PC-3 (cell line): ENCODE data around the gene TUFT1. TPM values are rescaled to one million over a fixed set of nuclear protein-coding genes. Genes with fewer than 3 reads are reported as not detected.

ENCODE experiments used
- ATAC-seq: fragments of 200-7000 bp; cut with Tn5 transposase; 2 replicates; pipeline ENCODE4 v1.9.1; 2020; ENCODE audit warnings: mild to moderate bottlenecking, moderate library complexity
- BruUV-seq: library from RNA; stranded (reverse); fragments of 400-500 nt; replicated peaks from 2 replicates; lab custom pipeline; 2021; lab: Mats Ljungman, UMichigan
- CTCF ChIA-PET: fragments of 300-600 bp; sonication (Branson Sonifier 250); formaldehyde crosslinking; loops from one replicate; lab custom pipeline; 2022; ENCODE audit warnings: antibody characterized with exemption; lab: Charles Lee
- POLR2A ChIA-PET: fragments of 300-600 bp; sonication (Branson Sonifier 250); formaldehyde crosslinking; loops from one replicate; lab custom pipeline; 2022; ENCODE audit warnings: antibody characterized with exemption; ENCODE audit not compliant: unreplicated experiment; lab: Charles Lee
- DNase-seq: peaks from one replicate; pipeline ENCODE4 v3.0.0-alpha.2; 2015
- H2AFZ ChIP-seq: fragments of 300-600 bp; sonication (generic); 2 replicates; pipeline ENCODE4 v1.6.0; 2016; ENCODE audit warnings: antibody characterized with exemption, low read length
- H3F3A ChIP-seq: fragments of 300-600 bp; sonication (generic); one replicate; pipeline ENCODE4 v1.6.0; 2017; ENCODE audit warnings: antibody characterized with exemption, low read length, control low read depth, mild to moderate bottlenecking; ENCODE audit not compliant: unreplicated experiment
- H3K27ac ChIP-seq: fragments of 300-600 bp; sonication (generic); 2 replicates; pipeline ENCODE4 v1.5.1; 2016; ENCODE audit warnings: mild to moderate bottlenecking, low read length
- H3K27me3 ChIP-seq: fragments of 300-600 bp; sonication (generic); 2 replicates; pipeline ENCODE4 v1.6.1; 2016; ENCODE audit warnings: low read length, mixed read lengths
- H3K36me3 ChIP-seq: fragments of 300-600 bp; sonication (generic); 2 replicates; pipeline ENCODE4 v1.6.1; 2016; ENCODE audit warnings: low read depth, mixed run types, low read length, mixed read lengths
- H3K4me1 ChIP-seq: fragments of 300-600 bp; sonication (generic); 2 replicates; pipeline ENCODE4 v1.5.1; 2016; ENCODE audit warnings: low read length; ENCODE audit not compliant: insufficient read depth
- H3K4me2 ChIP-seq: fragments of 300-600 bp; sonication (generic); 2 replicates; pipeline ENCODE4 v1.6.0; 2016; ENCODE audit warnings: low read length
- H3K4me3 ChIP-seq: fragments of 300-600 bp; sonication (generic); 2 replicates; pipeline ENCODE4 v1.5.1; 2016; ENCODE audit warnings: mild to moderate bottlenecking, low read length, mixed read lengths
- H3K79me2 ChIP-seq: fragments of 300-600 bp; sonication (generic); 2 replicates; pipeline ENCODE4 v1.6.1; 2017; ENCODE audit warnings: low read length, mixed read lengths
- H3K9ac ChIP-seq: fragments of 300-600 bp; sonication (generic); 2 replicates; pipeline ENCODE4 v1.6.0; 2016; ENCODE audit warnings: mild to moderate bottlenecking, low read length
- H3K9me2 ChIP-seq: fragments of 300-600 bp; sonication (generic); replicated peaks from 2 replicates; pipeline ENCODE4 v1.6.1; 2016; ENCODE audit warnings: mixed run types, low read length, mixed read lengths
- H3K9me3 ChIP-seq: fragments of 300-600 bp; sonication (generic); 2 replicates; pipeline ENCODE4 v1.6.1; 2016; ENCODE audit warnings: low read length, mixed read lengths
- H4K20me1 ChIP-seq: fragments of 300-600 bp; sonication (generic); 2 replicates; pipeline ENCODE4 v1.6.1; 2016; ENCODE audit warnings: low read length, mixed read lengths
- EZH2 ChIP-seq: fragments of 300-600 bp; sonication (generic); IDR thresholded peaks from one replicate; pipeline ENCODE4 v1.6.1; 2017; ENCODE audit warnings: antibody characterized with exemption, mild to moderate bottlenecking, low read length; ENCODE audit not compliant: unreplicated experiment
- EZH2phosphoT487 ChIP-seq: fragments of 300-600 bp; sonication (generic); IDR thresholded peaks from 2 replicates; pipeline ENCODE4 v1.6.1; 2018; ENCODE audit warnings: mild to moderate bottlenecking, antibody characterized with exemption, low read length, borderline replicate concordance
- intact Hi-C: fragments of 100-400 bp; cut with micrococcal nuclease; formaldehyde crosslinking; loops from 2 replicates; pipeline ENCODE4 v1.9.0; 2023
- total RNA-seq: library from RNA; depleted of rRNA; stranded (reverse); fragments of >200 nt; gene quantifications from 2 replicates; pipeline ENCODE4 v1.2.3, GENCODE V29; 2014
- TF ChIP-seq, protein P1 (sequence below): fragments of 300-600 bp; sonication (generic); conservative IDR thresholded peaks from 2 replicates; pipeline ENCODE4 v1.5.1; 2017; ENCODE audit warnings: antibody characterized with exemption, low read depth, mild to moderate bottlenecking, low read length

Gene TUFT1
- total RNA-seq, 1 experiment from 2014 or later, result 33.9 TPM

DNA sequence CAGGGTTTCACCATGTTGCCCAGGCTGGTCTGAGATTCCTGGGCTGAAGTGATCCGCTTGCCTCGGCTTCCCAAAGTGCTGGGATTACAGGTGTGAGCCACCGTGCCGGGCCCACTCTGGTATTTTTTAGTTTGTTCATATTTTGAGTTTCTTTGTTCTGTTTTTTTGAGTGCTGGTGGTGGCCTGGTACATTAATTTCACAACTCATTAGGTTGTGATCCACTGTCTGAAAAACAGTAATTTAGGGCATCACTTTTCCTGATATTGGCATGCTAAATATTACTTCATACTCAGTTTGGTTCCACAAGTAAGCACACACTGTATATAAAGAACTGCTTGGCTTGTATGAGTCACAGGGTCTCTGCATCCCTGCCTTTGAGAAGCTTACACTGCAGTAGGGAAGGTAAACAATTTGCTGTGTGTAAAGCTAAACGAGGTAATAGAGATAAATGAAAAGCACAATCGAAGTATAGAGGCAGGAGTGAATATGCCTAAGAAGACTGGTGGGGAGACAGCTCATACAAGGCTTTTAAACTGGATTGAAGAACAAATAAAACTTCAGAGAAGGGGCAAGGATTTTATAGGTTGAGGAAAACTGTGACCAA lies 79.5 kb downstream of the TUFT1 start:
- Histone ChIP-seq H3K36me3 (no peaks in the 10 kb centered on the region), H2AFZ (no peak overlapping the region), H3K9ac (no peak overlapping the region), H3F3A (peaks cover 9% of the 10 kb centered on the region), H3K27me3 (no peaks in the 10 kb centered on the region), H3K9me3 (no peaks in the 10 kb centered on the region), H3K4me3 (0 out of 2 replicates have a peak overlapping the region, but pooled peaks have one; percentile 3), H3K27ac (0 out of 2 replicates have a peak overlapping the region, but pooled peaks have one; percentile 1), H3K4me2 (peak overlapping the region; percentile 52), H3K79me2 (peaks cover 81% of the 10 kb centered on the region), H3K9me2 (no peaks in the 10 kb centered on the region), H4K20me1 (peaks cover 3% of the 10 kb centered on the region; the same call in 1 of the 2 replicates), H3K4me1 (peaks cover 51% of the 10 kb centered on the region)
- intact Hi-C loops, result loop anchor here (10.0 kb wide), 2 partner anchors 215 to 375 kb away; partner anchors contain the start of genes C2CD4D, RORC and S100A10
- DNase-seq, result peak; percentile 75
- ChIA-PET POLR2A (interaction anchor here (0.6 kb wide), 1 partner anchor 11 kb away, joined by 5 read pairs; no protein-coding TSS in a partner anchor), CTCF (no interaction called here)
- BruUV-seq, result no TSS peak
- peak; percentile 92 for ATAC-seq
- TF ChIP-seq EZH2phosphoT487 (no peak), EZH2 (no peak)
- TF ChIP-seq, protein P1, sequence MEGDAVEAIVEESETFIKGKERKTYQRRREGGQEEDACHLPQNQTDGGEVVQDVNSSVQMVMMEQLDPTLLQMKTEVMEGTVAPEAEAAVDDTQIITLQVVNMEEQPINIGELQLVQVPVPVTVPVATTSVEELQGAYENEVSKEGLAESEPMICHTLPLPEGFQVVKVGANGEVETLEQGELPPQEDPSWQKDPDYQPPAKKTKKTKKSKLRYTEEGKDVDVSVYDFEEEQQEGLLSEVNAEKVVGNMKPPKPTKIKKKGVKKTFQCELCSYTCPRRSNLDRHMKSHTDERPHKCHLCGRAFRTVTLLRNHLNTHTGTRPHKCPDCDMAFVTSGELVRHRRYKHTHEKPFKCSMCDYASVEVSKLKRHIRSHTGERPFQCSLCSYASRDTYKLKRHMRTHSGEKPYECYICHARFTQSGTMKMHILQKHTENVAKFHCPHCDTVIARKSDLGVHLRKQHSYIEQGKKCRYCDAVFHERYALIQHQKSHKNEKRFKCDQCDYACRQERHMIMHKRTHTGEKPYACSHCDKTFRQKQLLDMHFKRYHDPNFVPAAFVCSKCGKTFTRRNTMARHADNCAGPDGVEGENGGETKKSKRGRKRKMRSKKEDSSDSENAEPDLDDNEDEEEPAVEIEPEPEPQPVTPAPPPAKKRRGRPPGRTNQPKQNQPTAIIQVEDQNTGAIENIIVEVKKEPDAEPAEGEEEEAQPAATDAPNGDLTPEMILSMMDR, result no peak

GRCh38 chr1:151620286-151620685 lies 80.2 kb downstream of the TUFT1 start:
- Histone ChIP-seq H4K20me1 (peaks cover 3% of the 10 kb centered on the region; the same call in 1 of the 2 replicates), H3F3A (peaks cover 9% of the 10 kb centered on the region), H3K79me2 (peaks cover 80% of the 10 kb centered on the region), H2AFZ (no peak overlapping the region), H3K9ac (no peak overlapping the region), H3K4me1 (peaks cover 50% of the 10 kb centered on the region), H3K27ac (0 out of 2 replicates have a peak overlapping the region, but pooled peaks have one; percentile 1), H3K4me3 (no peak overlapping the region), H3K4me2 (peak overlapping the region; percentile 52; the same call in 1 of the 2 replicates), H3K27me3 (no peaks in the 10 kb centered on the region), H3K36me3 (no peaks in the 10 kb centered on the region), H3K9me2 (no peaks in the 10 kb centered on the region), H3K9me3 (no peaks in the 10 kb centered on the region)
- no TSS peak for BruUV-seq
- ATAC-seq, result no peak
- POLR2A ChIA-PET, result no interaction called here
- no peak for TF ChIP-seq EZH2
- TF ChIP-seq, protein P1, result no peak
- TF ChIP-seq EZH2phosphoT487, result no peak
- CTCF ChIA-PET, result no interaction called here
- intact Hi-C loops, result no loop called here
- DNase-seq, result no peak

DNA sequence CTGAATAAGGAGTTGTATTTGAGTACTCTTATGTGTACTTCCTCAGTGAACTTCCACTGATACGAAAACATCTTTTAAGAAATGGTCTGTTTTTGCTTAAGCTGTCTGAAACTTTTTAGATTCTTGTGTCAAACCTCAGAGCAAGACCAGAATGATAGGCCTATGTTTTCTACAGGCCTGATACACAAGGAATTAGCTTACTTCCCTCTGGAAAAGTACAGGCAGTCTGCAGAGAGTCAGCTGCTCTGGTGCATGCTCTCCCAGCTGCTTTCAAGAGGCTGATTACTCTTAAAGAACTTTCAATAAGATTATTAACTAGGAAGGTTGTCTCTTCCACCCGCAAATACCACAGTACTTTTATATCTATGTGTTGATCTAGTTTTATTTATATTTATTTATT lies 81.2 kb downstream of the TUFT1 start:
- CTCF ChIA-PET, result interaction anchor here (0.5 kb wide), 1 partner anchor 332 kb away, joined by 3 read pairs; no protein-coding TSS in a partner anchor
- no peak overlapping the region for H2AFZ ChIP-seq
- H3K4me2 ChIP-seq, result no peak overlapping the region
- no peak for DNase-seq
- peaks cover 74% of the 10 kb centered on the region for H3K79me2 ChIP-seq
- no TSS peak for BruUV-seq
- H3K27me3 ChIP-seq, result no peaks in the 10 kb centered on the region
- no peak for ATAC-seq
- H3K4me3 ChIP-seq, result no peak overlapping the region
- peaks cover 3% of the 10 kb centered on the region; the same call in 1 of the 2 replicates for H4K20me1 ChIP-seq
- POLR2A ChIA-PET, result no interaction called here
- no peaks in the 10 kb centered on the region for H3K9me2 ChIP-seq
- intact Hi-C loops, result no loop called here
- H3K9ac ChIP-seq, result no peak overlapping the region
- TF ChIP-seq, protein P1, result no peak
- no peak for TF ChIP-seq EZH2phosphoT487
- TF ChIP-seq EZH2, result no peak
- H3K27ac ChIP-seq, result no peak overlapping the region
- H3F3A ChIP-seq, result peaks cover 6% of the 10 kb centered on the region
- no peaks in the 10 kb centered on the region for H3K36me3 ChIP-seq
- H3K9me3 ChIP-seq, result no peaks in the 10 kb centered on the region
- peaks cover 40% of the 10 kb centered on the region for H3K4me1 ChIP-seq
